SU-DHL-6 (cell line): ENCODE measurements around the gene TSPAN6.

Experiments
- EZH2phosphoT487 ChIP-seq: fragments of 200-600 bp; sonication (generic), shearing (Covaris generic); conservative IDR thresholded peaks from 2 replicates; pipeline ENCODE4 v1.6.1; 2018; ENCODE audit warnings: mild to moderate bottlenecking, antibody characterized with exemption, low read length, moderate library complexity, mixed read lengths
- TF ChIP-seq, protein P1 (sequence below): fragments of 200-600 bp; sonication (generic); IDR thresholded peaks from one replicate; pipeline ENCODE4 v1.5.1; 2017; ENCODE audit warnings: antibody characterized with exemption, mild to moderate bottlenecking, low read length, moderate library complexity; ENCODE audit not compliant: insufficient read depth, poor library complexity, severe bottlenecking

DNA sequence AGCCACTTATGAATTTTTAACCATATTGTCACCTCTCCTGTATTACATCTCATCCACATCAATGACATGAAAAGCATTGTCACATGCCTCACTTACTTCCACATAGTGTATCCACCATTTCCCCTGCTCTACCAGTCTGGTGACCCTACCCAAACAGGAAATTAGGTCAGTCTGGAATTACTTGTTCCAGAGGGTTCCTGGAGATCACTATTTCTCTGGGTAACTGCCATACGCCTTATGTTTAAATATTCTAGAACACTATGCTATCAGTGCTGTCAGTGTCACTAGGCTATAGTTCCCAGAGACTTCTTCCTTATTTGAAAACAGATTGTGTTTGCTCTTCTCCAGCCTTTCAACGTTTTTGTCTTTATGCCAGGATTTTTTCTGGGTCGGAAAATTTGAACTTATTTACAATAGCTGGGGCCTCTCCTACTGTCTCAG is 22.4 kb upstream of the TSPAN6 start:
- TF ChIP-seq, protein P1, sequence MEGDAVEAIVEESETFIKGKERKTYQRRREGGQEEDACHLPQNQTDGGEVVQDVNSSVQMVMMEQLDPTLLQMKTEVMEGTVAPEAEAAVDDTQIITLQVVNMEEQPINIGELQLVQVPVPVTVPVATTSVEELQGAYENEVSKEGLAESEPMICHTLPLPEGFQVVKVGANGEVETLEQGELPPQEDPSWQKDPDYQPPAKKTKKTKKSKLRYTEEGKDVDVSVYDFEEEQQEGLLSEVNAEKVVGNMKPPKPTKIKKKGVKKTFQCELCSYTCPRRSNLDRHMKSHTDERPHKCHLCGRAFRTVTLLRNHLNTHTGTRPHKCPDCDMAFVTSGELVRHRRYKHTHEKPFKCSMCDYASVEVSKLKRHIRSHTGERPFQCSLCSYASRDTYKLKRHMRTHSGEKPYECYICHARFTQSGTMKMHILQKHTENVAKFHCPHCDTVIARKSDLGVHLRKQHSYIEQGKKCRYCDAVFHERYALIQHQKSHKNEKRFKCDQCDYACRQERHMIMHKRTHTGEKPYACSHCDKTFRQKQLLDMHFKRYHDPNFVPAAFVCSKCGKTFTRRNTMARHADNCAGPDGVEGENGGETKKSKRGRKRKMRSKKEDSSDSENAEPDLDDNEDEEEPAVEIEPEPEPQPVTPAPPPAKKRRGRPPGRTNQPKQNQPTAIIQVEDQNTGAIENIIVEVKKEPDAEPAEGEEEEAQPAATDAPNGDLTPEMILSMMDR, result no peak
- TF ChIP-seq EZH2phosphoT487, result no peak
